ENCODE data around the gene HOXC6.

HOXC6 gene

DNA sequence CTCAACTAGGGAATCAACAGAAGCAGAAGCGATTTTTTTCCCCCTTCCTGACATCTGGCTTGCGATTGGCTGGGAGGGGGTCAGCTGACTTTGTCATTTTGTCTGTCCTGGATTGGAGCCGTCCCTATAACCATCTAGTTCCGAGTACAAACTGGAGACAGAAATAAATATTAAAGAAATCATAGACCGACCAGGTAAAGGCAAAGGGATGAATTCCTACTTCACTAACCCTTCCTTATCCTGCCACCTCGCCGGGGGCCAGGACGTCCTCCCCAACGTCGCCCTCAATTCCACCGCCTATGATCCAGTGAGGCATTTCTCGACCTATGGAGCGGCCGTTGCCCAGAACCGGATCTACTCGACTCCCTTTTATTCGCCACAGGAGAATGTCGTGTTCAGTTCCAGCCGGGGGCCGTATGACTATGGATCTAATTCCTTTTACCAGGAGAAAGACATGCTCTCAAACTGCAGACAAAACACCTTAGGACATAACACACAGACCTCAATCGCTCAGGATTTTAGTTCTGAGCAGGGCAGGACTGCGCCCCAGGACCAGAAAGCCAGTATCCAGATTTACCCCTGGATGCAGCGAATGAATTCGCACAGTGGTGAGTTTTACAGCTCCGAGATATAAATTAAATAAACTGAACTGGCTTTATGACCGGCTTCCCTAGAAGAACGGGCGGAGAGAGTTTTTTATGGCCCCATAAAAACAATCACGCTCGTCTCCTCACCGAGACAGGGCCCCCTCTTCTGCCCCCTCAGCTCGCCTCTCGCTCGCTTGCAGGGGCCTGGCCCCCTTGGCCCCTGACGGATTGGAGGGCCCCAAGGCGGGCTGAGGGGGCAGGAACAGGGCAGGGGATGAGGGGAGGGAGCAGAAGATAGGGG is at the start of gene HOXC6:
HOXC6 (plus strand) TSS at position 127 of the 888 bp plus-strand sequence; CDS start at position 209, 82 bp downstream.
- DNase-seq = no peak

DNA sequence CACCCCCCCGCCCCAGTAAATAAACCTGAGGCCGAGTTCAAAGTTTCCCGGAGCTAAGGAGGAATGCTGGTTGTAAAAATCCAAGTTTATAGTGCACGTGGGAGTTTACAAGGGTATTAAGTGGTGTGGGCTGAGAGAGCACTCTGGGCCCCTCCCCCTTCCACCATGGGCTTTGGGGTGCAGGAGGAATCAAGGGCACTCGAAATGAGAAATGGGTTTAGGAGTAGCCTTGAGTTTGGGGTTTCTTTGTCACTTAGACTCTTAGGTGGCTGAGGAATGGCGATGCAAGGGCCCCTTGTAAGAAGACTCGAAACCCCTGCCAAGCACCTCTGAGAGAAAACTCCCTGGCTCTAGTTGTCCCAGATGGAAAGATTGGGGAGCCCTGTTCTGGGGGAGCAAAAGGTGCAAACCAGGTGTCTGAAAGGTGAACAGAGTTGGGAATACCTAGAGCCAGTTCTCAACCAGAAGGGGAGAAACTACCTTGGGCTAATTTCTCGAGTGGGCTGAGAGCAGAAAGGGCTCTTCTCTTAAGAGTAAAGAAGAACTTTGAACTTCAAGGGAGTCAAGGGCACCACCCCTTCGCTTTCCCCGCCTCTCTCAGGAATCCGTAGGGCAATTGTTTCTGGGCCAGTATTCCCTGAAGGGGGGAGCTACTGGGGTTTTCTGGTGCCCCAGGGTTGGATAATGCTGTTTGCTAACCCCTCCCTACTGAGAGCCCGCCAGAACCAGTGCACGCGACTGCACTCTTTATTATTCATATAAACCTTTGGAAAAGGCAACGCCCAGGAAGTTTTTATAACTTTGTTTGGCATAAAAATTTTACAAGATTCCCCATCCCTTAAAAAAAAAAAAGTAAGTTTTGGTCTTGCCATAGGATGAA is 49.5 kb upstream of the HOXC6 start:
- no peak for DNase-seq

DNA sequence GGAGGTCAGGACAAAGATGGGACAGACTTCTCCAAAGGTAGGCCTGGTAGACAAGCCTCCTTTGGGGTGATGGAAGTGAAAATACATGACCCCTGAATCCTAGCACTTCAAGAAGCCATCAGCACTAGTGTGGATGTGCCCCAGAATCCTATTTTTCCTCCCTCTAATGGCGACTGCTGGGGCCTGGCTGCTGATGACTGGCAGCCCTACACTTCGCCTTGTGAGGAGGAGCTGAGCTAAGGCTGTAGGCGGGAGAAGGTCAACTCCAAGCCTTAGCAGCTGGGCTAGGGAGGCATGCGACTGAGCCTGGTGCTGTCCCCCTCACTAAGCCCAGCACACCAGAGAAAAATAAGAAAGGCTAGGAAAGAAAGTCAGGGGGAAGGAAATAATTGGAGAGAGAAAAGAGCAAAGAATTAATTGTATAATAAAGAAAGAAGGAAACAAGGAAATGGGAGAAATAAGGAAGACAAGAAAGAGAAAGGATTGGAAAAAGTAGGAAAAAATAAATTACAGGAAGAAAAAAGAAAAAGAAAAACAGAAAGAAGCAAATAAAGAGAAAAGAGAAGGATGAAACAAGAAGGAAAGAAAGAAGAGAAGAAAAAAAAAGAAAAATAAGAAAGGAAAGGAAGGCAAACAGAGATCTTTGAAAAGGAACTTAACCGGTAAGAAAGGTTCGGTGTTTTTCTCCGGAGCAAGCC is 48.0 kb upstream of the HOXC6 start:
- DNase-seq = no peak

DNA sequence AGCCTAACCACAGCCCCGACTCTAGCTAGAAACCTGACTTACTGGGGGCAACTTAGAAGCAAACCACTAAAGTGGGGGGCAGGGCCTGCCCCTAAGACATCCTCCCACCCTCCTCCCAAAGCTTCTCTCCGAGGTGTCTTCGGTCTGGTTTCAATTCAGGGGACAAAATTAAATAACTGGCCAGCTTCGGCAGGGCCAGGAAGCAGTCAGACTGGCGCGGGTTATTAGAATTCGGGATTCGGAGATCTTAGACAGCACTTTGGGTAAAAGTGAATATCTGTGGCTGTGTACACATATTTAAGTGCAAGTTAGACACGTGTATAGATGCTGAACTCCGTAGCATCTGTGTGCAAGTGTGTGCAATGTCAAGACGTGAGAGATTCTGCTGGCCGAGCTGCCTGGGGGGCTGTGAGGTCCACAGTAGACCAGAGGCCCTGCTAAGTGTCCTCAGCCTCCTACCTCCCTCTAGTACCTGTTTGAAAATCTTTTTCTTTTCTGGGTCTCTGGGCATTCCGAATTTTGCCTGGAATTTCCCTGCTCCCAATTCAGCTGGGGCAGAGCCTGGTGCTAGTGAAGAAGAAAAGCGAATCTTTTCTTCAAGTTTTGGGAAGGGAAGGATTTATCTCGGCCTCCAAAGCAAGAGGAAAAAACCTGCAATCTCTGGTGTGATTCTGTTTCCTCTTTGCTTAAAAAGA is 47.3 kb upstream of the HOXC6 start:
- DNase-seq = no peak

DNA sequence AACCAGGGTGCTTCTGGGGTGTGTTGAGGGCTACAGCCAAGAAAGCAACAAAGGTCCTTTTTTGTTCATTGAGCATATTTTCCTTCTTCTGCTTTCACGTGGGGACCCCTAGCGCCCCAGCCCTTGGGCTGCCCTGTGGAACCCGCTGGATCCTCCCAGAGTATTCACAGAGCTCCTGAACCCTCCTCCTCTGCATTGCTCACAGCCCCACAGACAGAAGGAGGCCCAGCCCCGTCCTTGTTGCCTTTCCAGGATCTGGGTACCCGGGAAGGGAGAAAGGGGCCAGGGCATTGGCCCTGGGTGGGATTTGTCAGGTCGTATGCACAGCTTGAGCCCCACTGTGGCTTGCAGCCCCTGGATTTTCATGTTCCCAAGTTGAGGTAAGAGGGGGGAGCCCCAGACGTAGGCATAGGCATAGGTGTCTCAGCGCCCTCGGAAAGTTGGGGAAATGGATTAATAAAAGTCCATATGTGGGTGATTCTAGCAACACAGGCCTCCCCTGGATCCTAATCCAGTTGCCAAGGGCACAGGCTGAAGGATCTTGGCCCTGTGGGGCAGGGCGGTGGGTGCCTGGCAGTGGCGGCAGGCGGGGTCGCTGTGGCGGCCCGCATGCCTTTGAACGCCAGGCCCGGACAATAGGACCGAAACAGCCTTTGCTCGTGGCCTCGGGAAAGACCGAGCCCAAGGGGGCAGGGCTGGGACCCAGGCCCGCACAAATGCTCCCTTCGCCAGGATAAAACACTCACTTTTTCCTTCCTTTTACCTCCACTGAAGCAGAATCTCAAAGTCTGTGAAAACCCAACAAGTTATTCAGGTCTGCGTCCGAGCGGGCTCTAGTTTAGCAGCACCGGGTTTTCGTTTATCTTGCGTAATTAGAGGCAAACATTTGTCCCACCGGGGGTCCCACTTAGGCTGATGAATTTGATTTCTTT is 46.3 kb upstream of the HOXC6 start:
- no peak for DNase-seq

DNA sequence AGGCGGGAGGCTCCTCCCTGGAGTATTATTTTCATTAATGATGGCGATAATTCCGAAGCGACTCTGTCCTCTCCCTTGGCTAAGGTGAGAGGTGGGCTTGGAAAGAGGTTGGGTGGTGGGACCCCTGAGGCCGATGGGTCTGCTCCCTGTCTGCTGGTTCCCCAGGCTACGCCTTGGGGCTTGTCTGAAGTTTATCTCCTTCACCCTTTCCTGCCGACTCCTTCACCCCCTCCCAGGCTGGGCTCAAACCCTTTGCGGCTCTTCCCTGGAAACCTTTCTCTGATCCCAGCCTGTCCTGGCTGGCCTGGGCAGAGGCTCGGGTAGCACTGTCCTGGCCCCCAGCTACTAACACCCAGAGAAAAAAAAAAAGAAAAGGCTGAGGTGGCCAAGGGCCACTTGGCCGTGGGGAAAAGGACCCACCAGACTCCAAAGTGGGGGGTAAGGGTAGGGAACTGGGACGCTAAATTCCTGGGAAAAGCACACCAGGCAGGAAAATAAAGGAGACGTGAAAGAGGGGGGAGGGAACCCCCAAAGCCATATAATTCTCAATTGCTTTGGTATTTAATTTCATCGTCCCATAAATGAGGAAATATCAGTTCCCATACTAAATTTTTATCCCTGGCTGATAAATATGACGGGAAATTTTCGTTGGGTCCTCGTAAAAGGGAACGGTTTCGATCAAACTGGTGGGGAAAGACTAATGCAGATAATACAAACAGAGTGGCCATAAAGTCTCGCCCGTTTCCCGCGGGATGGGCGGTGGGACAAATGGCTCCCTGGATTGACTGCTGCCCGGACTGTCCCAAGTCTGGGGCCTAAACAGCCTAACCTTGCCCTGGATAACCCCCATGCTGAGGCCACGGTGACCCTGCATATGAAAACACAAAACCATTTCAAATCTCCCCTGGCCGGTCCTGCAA is 45.3 kb upstream of the HOXC6 start:
- DNase-seq = no peak

DNA sequence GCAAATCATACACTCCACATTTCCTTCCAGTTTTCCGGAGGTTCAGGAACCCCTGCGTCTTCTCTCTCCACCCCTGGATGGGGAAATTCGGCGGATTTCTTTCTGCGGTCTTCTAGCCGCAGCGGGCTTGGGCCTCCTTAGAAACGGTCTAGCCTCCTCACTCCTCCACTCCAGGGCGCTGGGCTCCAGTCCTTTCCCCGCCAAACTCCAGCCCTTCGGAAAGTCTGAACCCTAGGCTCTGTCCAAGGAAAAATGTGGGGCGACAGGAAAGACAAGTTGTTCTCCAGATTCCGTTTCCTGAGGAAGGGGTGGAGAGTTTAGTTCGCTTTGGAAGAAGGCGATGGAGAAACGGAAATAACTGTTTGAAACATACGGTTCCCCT is 44.7 kb upstream of the HOXC6 start:
- DNase-seq = no peak

DNA sequence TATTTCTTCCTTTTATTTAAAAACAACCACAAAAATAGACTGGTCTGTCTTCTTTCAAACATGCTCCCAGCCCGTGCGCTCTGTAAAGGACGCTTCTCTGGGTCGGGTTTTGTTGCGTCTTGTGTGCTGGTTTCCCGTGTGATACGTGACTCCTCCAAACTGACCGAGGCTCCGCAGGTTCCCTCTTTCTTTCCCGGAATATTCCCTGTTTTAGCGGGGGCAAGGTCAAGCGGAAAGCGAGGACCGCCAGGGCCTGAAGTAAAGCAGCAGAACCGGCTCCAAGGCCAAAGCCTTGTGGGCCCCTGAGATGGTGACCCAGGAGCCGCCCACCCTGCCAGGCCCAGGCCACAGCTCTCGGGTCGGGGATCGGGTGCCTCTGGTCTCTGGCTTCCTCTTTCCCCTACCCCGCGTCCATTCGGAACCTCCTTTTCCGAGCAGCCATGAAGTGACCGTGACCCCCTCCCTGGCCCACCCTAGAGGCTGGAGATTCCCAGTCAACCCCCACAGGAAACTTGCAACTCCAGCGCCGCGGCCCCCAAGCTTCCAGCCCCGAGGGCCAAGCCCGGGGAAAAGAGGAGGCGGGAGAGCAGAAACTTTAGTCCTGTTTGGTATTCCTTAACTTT is 44.2 kb upstream of the HOXC6 start:
- DNase-seq = no peak

DNA sequence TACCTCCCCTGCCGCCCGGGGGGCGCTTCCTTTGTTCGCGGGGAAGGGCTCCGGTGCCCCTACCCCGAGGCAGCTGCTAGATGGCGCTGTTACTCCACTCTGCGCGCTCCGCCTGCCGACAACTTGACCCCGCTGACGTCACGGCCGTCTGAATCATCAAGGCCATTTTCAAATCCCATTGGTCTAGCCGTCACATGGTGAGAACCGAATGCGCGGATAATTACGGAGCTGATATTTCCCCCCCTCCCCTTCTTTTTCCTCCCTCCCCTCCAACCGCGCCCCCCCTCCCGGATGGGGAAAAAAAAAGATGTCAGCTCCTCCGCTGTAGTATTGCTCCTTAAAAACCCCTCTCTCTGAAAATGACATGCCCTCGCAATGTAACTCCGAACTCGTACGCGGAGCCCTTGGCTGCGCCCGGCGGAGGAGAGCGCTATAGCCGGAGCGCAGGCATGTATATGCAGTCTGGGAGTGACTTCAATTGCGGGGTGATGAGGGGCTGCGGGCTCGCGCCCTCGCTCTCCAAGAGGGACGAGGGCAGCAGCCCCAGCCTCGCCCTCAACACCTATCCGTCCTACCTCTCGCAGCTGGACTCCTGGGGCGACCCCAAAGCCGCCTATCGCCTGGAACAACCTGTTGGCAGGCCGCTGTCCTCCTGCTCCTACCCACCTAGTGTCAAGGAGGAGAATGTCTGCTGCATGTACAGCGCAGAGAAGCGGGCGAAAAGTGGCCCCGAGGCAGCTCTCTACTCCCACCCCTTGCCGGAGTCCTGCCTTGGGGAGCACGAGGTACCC is 43.1 kb upstream of the HOXC6 start, which contains the start of gene HOXC10:
HOXC10 (plus strand) TSS at position 246 of the 791 bp plus-strand sequence; CDS start at position 360, 114 bp downstream.
- DNase-seq = no peak

DNA sequence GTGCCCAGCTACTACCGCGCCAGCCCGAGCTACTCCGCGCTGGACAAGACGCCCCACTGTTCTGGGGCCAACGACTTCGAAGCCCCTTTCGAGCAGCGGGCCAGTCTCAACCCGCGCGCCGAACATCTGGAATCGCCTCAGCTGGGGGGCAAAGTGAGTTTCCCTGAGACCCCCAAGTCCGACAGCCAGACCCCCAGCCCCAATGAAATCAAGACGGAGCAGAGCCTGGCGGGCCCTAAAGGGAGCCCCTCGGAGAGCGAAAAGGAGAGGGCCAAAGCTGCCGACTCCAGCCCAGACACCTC is 42.6 kb upstream of the HOXC6 start:
- no peak for DNase-seq

DNA sequence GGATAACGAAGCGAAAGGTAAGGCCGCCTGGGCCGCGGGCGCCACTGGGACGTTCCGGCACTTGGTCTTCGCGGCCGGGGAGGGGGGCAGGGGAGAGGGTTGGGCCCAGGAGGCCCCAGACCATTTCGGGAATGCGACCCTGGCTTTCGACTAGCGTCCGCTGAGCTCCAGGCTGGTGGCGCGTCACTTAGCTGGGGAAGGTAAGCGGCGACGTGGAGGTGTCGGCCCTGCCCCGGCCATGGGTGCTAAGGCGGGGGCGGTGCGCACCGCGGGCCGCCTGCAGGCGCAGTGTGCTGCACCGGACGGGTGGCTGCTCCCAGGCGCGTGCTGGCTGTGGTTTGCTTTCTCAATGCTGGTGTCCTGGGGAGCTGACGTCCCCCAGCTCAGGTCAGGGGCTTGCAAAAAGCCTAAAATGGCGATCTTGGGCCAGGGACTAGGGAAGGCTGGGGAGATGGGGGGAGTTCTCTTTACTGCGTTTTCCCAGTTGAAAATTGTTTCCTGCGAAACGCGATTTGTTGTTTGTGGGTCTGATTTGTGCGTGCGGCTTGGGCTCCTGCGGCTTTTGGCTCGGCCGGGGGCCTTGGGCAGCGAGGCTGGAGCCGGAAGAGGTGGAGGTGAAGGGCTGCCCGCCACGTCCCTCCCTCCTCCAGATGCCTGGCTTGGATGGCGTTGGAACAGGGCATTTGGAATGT is 42.1 kb upstream of the HOXC6 start:
- no peak for DNase-seq

DNA sequence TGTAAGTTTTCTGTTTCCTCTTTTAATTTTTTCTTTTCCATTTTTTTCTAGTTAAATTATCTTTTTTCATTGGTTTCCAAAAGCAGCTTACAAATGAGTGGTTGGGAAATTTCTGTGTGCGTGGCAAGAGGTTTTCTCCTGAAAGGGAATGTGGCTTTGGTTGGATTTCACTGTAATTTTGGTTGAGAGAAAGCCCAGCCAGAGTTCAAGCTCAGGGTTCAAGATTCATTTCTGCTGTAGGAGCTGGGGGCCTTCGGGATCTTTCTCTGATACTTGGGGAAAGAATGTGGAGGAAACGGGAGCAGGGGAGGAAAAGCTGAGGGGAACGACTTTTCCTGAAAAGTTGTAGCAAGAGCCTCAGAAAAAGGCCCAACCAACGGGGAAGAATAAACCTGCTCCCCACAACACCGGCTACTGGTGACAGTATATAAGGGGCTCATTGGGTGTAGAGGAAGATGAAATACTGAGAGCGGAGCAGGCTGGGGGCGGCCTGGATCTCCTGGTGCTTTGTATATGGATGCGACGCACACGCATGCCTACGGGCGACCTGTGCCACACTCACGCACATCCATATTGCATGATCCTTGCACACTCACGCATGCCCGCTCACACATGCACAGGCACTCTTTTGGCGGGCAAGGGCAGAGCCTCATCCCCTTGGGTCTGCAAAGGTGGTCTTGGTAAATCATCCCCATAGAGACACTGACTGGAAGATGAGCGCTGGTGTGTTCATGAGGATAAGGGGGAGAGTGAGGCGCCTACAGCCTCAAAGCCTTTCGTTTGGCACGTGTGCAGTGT is 41.4 kb upstream of the HOXC6 start:
- no peak for DNase-seq

DNA sequence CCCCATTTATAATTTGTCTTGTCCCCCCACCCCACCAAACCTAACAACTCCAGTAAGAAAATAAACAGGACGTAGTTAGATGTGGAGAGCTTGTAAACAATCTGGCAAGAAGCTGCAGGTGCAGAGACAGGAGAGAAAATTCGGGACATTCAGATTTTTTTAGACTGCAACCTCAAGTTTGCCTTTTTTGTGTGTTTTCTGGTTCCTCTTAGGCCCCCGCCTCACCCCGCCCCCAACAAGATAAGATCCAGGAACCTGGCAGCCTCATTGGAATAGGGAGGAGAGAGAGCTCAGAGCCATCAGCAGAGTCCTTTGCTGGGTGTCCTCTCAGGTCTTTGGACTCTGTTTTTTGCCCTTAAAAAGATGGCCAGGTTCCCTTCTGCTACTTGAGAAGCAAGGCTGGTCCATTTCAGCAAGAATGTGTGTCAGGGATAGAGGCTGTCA is 40.4 kb upstream of the HOXC6 start:
- no peak for DNase-seq

DNA sequence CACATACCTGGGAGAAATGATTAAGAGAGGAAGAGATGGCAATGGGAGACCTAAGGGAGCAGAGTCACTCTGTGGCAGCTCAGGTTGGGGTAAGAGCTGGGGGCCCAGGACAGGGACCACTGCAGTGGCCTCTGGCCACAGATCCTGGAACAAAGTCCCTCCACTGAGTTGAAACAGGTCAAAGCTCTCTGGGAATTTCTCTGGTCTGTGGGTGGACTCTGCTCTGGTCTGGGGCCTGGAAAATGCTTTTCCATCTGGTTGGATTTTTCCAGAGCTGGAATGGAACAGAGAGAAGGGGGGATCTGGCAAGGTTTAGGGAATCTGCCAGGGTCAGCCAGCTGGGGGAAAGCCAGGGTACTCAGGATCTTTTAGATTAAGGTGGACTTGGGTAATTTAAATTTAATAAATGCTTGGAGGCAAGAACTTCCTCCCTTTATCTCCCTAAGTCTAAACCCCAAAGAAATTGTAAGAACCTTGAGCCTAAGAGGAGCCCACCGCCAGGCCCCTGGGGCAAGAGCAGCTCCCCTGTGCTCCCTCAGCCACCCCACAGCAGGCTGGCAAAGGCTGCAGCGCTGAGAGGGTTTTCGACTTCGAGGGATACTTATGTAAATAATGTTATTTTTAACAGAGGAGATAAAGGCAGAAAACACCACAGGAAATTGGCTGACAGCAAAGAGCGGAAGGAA is 39.6 kb upstream of the HOXC6 start:
- DNase-seq = no peak

DNA sequence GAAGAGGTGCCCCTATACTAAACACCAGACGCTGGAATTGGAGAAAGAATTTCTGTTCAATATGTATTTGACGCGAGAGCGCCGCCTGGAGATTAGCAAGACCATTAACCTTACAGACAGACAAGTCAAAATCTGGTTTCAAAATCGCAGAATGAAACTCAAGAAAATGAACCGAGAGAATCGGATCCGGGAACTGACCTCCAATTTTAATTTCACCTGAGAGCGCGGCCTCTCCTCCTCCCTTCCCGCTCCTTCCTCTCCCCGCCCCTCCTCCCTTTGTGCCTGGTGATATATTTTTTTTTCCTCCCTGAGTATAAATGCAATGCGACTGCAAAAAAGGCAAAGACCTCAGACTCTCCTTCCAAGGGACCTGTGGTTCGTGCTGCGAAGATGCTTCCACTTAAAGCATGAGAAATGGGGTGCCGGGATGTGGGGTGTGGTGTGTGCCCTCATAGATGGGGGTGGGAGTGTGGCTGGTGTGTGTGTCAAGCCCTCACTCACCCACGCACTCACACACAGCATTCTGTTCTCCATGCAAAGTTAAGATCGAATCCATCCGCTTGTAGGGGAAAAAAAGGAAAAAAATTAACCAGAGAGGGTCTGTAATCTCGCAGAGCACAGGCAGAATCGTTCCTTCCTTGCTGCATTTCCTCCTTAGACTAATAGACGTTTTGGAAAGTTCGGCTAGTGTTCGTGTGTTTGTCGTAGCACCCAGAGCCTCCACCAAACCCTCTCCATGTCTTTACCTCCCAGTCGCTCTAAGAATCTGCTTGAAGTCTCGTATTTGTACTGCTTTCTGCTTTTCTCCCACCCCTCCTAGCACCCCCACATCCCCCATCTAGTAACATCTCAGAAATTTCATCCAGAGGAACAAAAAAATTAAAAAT is 38.8 kb upstream of the HOXC6 start:
- no peak for DNase-seq
